Mucosa of rectum (tissue), 2 donors: Measurements from ENCODE around the gene MAP2K7.

Experiments used
- H3K27ac ChIP-seq, 2 donors: one replicate each; pipeline ENCODE4 v1.7.0; 2013; ENCODE audit warnings: inconsistent platforms in 2 of 2, low read depth in 2 of 2, low read length in 2 of 2
- H3K27me3 ChIP-seq, 2 donors: one replicate each; pipeline ENCODE4 v1.7.0; 2013; ENCODE audit warnings: low read length in 2 of 2; ENCODE audit not compliant: control insufficient read depth in 2 of 2, insufficient read depth in 2 of 2
- H3K36me3 ChIP-seq, 2 donors: one replicate each; pipeline ENCODE4 v1.7.0; 2013; ENCODE audit warnings: low read length in 2 of 2; ENCODE audit not compliant: control insufficient read depth in 2 of 2, insufficient read depth in 2 of 2
- H3K4me1 ChIP-seq, 2 donors: one replicate each; pipeline ENCODE4 v1.7.0; 2013; ENCODE audit warnings: low read length in 2 of 2, mild to moderate bottlenecking in 1 of 2; ENCODE audit not compliant: control insufficient read depth in 2 of 2, insufficient read depth in 2 of 2
- H3K4me3 ChIP-seq, 2 donors: one replicate each; pipeline ENCODE4 v1.7.0; 2013; ENCODE audit warnings: low read length in 2 of 2
- H3K9ac ChIP-seq, 2 donors: one replicate each; pipeline ENCODE4 v1.7.0; 2013; ENCODE audit warnings: low read length in 2 of 2, low read depth in 1 of 2, mild to moderate bottlenecking in 1 of 2
- H3K9me3 ChIP-seq, 2 donors: one replicate each; pipeline ENCODE4 v1.7.0; 2013; ENCODE audit warnings: low read length in 2 of 2; ENCODE audit not compliant: control insufficient read depth in 2 of 2
- donor health status: healthy.
- donor health status: Normal muscosa, but diverticular disease.

The MAP2K7 gene

GRCh38 chr19:7932276-7932929 lies 28.7 kb downstream of the MAP2K7 start:
- Histone ChIP-seq H3K9me3 (no peaks in the 10 kb centered on the region), H3K27ac (no peak overlapping the region), H3K4me1 (peaks cover 0 to 7% of the 10 kb centered on the region in 2 donors), H3K27me3 (no peaks in the 10 kb centered on the region), H3K9ac (no peak overlapping the region), H3K36me3 (peaks cover 43 to 51% of the 10 kb centered on the region in 2 donors), H3K4me3 (no peak overlapping the region)

DNA sequence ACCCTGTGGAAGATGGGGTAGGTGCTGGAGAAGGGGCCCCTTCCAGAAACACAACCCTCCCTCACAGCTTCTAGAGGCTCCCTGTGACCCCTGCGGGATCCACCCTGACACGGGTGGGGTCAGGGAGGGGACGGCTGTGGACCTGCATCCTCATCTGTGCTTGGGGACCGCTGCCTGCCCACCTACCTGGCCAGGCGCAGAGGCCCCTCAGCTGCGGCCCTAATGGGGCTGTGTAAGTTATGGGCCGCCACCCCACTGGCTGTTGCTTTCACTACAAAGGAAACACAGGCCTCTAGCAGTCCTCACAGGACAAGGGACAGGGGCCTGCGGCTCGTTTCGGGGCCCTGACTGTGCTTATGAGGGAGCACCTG lies 29.2 kb downstream of the MAP2K7 start:
- Histone ChIP-seq H3K4me3 (no peak overlapping the region), H3K27ac (no peak overlapping the region), H3K27me3 (no peaks in the 10 kb centered on the region), H3K9me3 (no peaks in the 10 kb centered on the region), H3K4me1 (peaks cover 0 to 7% of the 10 kb centered on the region in 2 donors), H3K36me3 (peaks cover 47 to 53% of the 10 kb centered on the region in 2 donors), H3K9ac (no peak overlapping the region)

DNA sequence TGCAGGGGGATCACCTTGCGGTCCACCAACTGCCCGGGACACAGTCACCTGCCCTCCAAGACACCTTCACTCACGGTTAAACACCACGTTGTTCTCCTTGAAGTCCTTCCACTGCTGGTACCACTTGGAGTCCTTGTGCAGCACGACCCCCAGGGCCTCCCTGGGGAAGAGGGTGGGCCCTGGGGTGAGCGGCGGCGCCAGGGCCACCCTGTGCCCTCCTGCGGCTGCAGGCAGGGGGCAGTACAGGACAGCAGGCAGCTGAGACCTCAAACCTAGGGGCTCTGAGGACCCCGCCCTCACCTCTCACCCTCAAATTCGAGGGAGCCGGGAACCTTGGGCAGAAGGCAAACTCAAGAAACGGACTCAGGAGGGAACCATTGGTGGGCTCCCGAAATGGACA lies 29.7 kb downstream of the MAP2K7 start:
- Histone ChIP-seq H3K9me3 (no peaks in the 10 kb centered on the region), H3K4me3 (no peak overlapping the region), H3K9ac (no peak overlapping the region), H3K36me3 (peaks cover 48 to 53% of the 10 kb centered on the region in 2 donors), H3K4me1 (peaks cover 0 to 7% of the 10 kb centered on the region in 2 donors), H3K27me3 (no peaks in the 10 kb centered on the region), H3K27ac (no peak overlapping the region)

DNA sequence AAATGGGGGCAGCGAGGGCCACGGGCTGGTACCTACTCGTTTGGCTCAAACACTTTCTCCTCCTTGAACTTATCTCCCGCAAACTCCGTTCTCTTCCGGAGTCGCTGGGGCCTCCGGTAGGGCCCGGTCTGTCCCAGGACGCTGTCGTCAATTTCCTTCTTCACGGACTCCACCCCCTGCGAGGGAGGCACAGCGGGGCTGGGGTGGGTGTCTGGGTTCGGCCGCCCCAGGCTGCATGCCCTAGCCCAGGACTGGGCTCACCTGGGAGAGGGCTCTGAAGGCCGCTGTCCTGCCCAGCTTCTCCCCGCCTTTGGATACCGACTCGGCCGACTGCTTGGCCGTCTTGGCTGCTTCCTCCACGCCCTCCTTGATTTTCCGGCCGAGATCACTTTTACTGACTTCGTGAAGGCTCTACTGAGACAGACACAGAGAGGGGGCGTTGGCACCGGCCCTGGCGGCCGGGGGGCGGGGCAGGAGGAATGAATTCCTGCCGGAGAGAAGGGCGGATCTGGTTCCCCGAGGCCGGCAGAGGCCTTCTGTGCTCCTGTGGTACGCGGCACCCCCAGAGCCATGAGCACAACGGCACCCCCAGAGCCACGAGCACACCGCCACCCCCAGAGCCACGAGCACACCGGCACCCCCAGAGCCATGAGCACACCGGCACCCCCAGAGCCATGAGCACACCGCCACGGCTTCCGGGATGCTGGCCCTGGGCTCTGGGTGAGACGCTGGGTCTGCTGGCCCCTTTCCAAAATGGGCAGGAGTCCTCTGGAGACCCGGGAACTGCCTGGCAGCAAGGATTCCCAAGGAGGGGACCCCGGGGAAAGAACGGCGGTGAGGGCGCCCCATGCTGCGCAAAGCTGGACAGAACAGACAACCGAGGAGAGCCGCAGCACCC lies 30.4 kb downstream of the MAP2K7 start:
- H3K4me1 ChIP-seq, result peaks cover 0 to 5% of the 10 kb centered on the region in 2 donors
- no peak overlapping the region for H3K9ac ChIP-seq
- no peaks in the 10 kb centered on the region for H3K9me3 ChIP-seq
- H3K27me3 ChIP-seq, result no peaks in the 10 kb centered on the region
- H3K4me3 ChIP-seq, result no peak overlapping the region
- H3K36me3 ChIP-seq, result peaks cover 48 to 57% of the 10 kb centered on the region in 2 donors
- H3K27ac ChIP-seq, result no peak overlapping the region

- Histone ChIP-seq H3K27me3 (no peaks in the 10 kb centered on the region), H3K9me3 (no peaks in the 10 kb centered on the region), H3K36me3 (peaks cover 48 to 58% of the 10 kb centered on the region in 2 donors), H3K27ac (no peak overlapping the region), H3K4me1 (peaks cover 0 to 4% of the 10 kb centered on the region in 2 donors), H3K9ac (no peak overlapping the region), H3K4me3 (no peak overlapping the region)
These were observed 31.1 kb downstream of the MAP2K7 start for GRCh38 chr19:7934766-7935165.

- peaks cover 7 to 12% of the 10 kb centered on the region in 2 donors for H3K4me1 ChIP-seq
- no peak overlapping the region for H3K27ac ChIP-seq
- H3K4me3 ChIP-seq, result no peak overlapping the region
- H3K9me3 ChIP-seq, result no peaks in the 10 kb centered on the region
- H3K36me3 ChIP-seq, result peaks cover 20 to 28% of the 10 kb centered on the region in 2 donors
- no peak overlapping the region for H3K9ac ChIP-seq
- H3K27me3 ChIP-seq, result no peaks in the 10 kb centered on the region
These were observed 37.2 kb downstream of the MAP2K7 start for GRCh38 chr19:7940841-7941240.

- peak overlapping the region in 1 of 2 donors; percentile 93 for H3K4me3 ChIP-seq
- peak overlapping the region in 1 of 2 donors; percentile 24 for H3K9ac ChIP-seq
These were observed 38.4 kb downstream of the MAP2K7 start for GRCh38 chr19:7941895-7942596.

DNA sequence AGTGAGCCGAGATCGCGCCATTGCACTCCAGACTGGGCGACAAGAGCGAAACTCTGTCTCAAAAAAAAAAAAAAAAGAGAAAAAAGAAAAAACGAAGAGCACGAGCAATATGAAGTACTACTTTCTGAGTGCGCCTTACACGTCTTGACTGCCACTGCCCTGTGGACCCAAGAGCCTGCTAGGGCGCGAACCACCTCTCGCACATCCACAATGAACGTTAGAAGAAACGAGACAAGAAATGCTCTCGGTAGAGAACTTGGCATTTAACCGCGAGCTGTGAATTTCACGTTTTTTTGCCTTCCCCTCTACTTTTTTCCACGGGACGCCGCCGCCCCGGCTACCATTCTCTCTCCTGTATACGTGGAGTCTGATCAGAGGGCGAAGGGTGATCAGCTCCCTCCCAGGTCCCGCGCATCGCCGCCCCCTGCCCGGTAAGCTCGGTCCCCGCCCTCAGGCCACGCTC lies 39.3 kb downstream of the MAP2K7 start:
- peaks cover 7 to 12% of the 10 kb centered on the region in 2 donors for H3K4me1 ChIP-seq
- H3K27me3 ChIP-seq, result no peaks in the 10 kb centered on the region
- peaks cover 13 to 16% of the 10 kb centered on the region in 2 donors for H3K36me3 ChIP-seq
- peak overlapping the region; percentile 98 to 99 for H3K9ac ChIP-seq
- no peaks in the 10 kb centered on the region for H3K9me3 ChIP-seq
- H3K4me3 ChIP-seq, result peak overlapping the region; percentile 93 to 96
- peak overlapping the region; percentile 93 to 97 for H3K27ac ChIP-seq

More at GRCh38 chr19:7941895-7942596, 38.4 kb downstream of the MAP2K7 start:
- no peaks in the 10 kb centered on the region for H3K9me3 ChIP-seq
- no peak overlapping the region for H3K27ac ChIP-seq
- H3K36me3 ChIP-seq, result peaks cover 20 to 21% of the 10 kb centered on the region in 2 donors
- H3K4me1 ChIP-seq, result peaks cover 7 to 12% of the 10 kb centered on the region in 2 donors
- no peaks in the 10 kb centered on the region for H3K27me3 ChIP-seq

- Histone ChIP-seq H3K9ac (peak within 1 kb of the TSS; percentile 98 to 99), H3K9me3 (no peaks in the 10 kb centered on the region), H3K27me3 (no peaks in the 10 kb centered on the region), H3K27ac (peak within 1 kb of the TSS; percentile 93 to 97), H3K4me1 (peaks cover 7 to 12% of the 10 kb centered on the region in 2 donors), H3K36me3 (peaks cover 13 to 16% of the 10 kb centered on the region in 2 donors), H3K4me3 (peak within 1 kb of the TSS; percentile 93 to 96)
These were observed 39.9 kb downstream of the MAP2K7 start, which contains the start of gene TIMM44 for GRCh38 chr19:7943444-7944176. TSS of gene TIMM44 (minus strand) at chr19:7943666. CDS start at chr19:7943651, 15 bp downstream.
